Effector CD8-positive, alpha-beta T cell (primary cell): ENCODE results near the gene CDKAL1.
"Not testable (repeated sequence)": the region's sequence is repeated elsewhere in the genome, so short reads cannot be mapped to it uniquely, and the experiment has no call there.

Experiments used
- DNase-seq: peaks from one replicate; lab custom pipeline; 2025; lab: John Stamatoyannopoulos, UW

CDKAL1 gene

DNA sequence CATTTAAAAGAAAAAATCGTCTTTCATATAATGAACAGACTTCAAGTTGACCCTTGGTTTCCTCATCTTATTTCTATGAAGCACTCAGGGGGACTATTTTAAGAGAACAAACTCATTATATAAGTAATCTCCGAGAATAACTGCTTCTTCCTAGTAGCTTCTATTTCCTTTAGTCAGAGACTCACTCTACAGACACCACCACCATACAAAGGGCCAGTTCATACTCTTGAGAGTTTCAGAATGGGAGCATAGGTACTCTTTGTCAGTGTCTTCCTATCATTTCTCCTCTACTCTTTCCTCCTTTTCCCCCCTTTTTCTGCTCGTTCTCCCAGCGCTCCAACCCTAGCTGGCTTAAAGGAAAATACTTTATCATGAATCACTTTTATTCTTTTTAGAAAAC lies 104.9 kb downstream of the CDKAL1 start:
- DNase-seq: no peak

DNA sequence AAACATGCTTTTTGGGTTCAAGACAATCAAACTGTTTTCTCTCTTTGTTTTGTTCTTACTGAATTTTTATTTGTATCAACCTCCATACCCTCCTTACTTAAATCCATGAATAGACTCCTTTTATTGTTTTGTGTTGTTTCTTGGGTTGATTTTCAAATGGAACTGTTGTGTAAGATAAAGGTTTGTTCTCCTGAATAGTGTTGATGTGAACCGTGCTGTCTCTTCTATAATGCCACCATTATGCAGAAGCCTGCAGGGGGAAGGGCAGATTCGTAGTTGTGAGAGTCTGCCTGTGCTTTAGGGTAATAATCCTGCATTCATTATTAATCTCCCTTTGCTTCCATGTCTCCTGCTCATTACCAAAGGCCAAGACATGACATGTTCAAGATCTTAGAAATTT lies 105.9 kb downstream of the CDKAL1 start:
- DNase-seq: no peak

DNA sequence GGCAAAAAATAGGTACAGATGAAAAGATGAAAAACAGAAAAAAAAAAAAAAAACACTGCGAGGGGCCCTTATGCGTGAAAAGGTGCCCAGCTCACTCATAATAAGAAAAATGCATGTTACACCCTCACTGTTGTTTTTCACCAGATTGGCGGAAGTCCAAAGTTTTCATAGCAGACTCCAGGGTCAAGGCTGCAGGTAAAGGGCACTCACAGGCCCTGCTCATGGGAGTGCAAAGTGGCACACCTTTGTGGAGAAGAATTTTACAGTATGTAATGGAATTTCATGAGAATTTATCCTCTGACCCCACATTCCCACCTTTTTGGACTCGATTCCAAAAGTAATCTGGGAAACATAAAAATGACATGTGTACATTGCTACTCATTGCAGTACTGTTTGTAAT lies 108.2 kb downstream of the CDKAL1 start:
- DNase-seq: no peak

DNA sequence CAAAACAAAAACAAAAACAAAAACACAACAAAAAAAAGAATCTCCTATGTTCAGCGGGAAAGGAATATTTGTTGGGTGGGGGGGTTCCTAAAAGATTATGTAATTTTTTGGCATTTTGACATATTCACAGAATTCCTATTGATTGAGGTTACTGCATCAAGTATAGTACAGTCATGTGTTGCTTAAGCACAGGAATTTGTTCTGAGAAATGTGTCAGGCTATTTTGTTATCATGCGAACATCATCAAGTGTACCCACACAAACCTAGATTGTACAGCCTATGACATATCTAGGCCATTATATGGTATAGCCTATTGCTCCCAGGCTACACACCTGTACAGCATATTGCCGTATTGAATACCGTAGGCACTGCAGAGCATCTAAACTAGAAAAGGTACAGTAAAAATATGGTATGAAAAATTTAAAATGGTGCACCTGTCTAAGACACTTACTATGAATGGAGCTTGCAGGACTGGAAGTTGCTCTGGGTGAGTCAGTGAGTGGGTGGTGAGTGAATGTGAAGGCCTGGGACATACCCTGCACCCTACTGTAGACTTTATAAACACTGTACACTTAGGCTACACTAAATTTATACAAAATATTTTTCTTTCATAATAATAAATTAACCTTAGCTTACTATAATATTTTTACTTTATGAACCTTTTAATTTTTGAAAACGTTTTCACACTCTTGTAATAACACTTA lies 110.6 kb downstream of the CDKAL1 start:
- no peak for DNase-seq

DNA sequence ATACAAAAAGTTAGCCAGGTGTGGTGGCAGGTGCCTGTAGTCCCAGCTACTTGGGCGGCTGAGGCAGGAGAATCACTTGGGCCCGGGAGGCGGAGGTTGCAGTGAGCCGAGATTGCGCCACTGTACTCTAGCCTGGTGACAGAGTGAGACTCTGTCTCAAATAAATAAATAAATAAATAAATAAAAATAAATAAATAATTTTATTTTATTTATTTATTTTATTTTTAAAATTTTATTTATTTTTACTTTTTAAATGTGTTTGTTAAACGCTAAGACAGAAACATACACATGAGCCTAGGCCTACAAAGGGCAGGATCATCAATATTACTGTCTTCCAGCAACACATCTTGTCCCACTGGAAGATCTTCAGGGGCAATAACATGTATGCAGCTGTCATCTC lies 111.3 kb downstream of the CDKAL1 start:
- DNase-seq: not testable (repeated sequence)

DNA sequence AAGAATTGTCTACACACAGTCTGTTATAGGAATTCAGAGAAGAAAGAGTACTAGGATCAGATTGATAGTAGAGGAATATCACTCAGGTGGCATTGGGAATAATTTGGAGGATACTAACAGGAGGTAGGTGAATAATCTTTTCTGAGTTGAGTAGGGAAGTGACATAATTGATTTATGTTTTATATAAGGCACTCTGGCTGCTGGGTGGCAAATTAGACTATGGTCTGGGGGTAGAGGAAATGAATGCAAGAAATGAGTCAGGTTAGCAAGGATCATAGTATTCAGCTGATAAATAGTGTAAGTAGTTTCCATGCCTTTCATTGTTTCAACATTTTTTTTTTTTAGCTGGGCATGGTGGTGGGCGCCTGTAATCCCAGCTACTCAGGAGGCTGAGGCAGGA lies 113.3 kb downstream of the CDKAL1 start:
- no peak for DNase-seq

DNA sequence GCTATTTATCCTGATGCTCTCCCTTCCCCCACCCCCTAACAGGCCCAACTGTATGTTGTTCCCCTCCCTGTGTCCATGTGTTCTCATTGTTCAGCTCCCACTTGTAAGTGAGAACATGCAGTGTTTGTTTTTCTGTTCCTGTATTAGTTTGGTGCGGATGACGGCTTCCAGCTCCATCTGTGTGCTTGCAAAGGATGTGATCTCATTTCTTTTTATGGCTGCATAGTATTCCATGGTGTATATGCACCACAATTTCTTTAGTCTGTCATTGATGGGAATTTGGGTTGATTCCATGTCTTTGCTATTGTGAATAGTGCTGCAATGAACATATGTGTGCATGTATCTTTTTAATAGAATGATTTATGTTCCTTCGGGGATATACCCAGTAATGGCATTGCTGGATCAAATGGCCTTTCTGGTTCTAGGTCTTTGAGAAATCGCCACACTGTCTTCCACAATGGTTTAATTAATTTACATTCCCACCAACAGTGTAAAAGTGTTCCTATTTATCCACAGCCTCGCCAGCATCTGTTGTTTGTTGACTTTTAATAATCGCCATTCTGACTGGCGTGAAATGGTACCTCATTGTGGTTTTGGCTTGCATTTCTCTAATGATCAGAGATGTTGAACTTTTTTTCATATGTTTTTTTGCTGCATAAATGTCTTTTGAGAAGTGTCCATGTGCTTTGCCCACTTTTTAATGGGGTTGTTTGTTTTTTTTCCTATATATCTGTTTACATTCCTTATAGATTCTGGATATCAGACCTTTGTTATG lies 115.6 kb downstream of the CDKAL1 start:
- not testable (repeated sequence) for DNase-seq

DNA sequence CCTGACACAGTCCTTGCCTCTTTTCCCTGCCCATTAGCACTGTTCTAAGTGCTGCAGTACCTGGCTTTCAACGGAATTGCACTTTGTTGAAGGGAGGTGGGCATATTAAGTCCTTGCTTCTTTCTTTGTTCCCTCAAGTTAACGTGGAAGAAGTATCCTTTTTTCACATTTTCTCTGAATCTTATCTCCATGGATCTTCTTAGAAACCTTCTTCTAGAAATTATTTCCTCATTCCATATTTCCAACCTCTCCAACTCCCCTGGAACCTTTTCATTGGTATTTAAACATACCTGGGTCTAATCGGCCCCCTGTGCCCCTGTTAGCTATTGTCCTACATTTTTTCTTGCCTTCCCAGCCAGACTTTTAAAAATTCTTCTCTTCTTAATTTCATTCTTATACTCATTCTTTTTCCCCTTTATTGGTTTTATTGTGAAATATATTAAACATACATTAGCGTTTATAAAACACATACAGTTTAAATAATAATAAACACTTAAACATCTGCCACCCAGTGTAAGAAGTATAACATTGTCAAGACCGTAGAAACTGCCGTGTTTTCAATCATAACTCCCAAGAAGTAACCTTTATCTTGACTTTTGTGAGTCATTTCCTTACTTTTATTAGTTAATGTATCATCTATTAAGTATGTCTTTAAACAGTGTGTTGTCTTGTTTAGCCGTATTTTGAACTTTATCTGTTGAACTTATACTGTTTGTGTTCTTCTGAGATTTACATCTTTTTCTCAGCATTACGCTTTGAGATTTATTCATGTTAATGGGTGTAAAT lies 118.2 kb downstream of the CDKAL1 start:
- no peak for DNase-seq

DNA sequence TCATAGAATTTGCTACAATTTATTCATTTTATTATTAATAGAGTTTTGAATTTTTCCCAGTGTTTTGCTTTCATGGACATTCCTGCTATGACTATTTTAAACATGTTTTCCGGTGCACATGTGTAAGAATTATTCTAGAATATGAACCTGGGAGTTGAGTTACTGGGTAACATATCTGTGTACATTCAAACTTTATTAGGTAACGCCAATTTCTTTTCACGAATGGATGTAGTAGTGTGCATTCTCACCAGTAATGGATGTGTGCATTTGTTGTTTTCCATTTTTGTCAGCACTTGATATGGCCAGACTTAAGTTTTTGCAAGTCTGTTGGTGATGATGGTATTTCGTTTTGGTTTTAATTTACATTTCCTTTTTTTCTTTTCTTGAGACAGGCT lies 118.8 kb downstream of the CDKAL1 start:
- no peak for DNase-seq

DNA sequence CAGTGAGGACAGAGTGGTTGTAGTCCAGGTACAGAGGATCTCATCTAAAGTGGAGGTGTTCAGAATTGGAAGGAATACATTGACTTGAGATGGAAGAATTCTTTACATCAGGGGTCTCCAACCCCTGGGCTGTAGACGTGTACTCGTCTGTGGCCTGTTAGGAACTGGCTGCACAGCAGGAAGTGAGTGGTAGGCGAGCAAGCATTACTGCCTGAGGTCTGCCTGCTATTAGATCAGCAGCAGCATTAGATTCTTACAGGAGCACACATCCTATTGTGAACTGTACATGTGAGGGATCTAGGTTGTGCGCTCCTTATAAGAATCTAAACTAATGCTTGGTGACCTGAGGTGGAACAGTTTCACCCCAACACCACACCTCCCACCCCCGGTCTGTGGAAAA lies 121.1 kb downstream of the CDKAL1 start:
- DNase-seq: no peak

DNA sequence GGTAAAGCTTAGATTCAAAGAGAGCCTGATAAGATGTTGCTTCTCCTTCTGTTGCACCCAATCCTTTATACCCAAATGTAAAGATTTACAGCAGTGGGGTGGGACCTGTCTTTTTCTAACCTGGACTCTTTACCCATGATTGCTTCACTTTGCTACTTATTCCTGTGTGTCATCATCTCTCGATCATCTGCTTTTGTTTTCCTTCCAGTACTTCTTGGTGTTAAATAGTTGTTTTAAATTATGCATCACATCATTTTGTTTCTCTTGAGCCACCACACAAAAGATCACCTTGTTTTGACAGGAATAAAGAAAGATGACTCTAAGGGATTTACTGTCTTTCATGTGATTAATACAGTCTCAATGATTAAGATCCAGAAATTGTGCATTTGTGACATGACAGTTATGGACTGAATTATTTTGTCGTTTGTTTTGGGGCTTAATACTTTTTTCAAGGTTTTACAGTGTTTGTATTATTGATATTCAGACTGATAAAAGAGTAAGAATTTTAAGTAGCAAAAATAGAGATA lies 123.1 kb downstream of the CDKAL1 start:
- DNase-seq: no peak

DNA sequence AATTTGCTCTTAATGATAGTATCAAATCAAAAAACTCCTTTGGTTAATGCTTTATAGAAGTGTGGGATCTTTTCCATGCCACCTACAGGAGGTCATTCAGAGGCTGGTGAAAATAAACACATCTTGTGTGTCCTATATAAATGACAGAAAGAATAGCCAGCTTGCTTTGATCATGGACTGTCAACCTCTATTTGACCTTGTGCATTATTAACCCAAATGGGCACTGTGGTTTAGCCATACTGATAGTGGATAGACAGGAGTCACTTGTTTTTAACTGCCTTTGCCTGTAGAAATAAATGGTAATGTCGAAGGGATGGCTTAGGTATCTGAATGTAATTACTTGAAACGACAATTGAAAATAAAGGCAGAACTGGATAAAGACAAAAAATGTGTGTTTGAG lies 123.8 kb downstream of the CDKAL1 start:
- no peak for DNase-seq

DNA sequence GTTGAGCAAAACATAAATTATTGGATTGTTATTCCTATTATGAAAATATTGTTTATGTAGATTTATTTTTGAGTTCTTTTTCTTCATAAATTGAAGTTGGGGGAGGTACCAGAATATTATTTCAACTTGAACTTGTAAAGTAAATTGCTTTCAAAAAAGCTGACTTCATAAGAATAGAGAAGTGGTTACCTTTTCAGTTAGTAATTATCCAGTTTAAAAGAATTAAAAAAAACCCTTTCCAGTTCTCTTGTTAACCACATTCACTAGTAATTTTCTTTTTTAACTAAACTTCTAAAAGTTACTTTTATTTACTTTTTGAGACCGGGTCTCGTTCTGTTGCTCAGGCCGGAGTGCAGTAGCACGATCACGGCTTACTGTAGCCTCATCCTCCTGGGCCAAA lies 124.3 kb downstream of the CDKAL1 start:
- DNase-seq: no peak

DNA sequence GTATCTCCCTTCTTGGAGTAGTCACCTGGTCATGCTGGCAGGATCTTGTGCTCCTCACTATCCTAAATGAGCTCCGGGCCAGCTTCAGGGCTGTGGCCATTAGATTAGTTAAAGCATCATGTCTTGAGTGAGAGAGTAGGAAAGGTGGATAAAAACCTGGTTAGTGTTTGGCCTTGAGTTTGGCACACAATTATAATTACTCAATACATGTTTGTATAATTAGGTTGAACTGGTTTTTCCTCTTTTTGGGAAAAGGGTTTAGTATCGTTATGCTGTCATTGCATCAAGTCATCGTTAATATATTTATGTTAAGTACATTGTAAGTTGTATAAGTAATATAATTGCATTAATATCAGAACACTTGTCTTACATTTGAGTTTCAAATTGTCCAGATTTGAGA lies 126.3 kb downstream of the CDKAL1 start:
- no peak for DNase-seq

DNA sequence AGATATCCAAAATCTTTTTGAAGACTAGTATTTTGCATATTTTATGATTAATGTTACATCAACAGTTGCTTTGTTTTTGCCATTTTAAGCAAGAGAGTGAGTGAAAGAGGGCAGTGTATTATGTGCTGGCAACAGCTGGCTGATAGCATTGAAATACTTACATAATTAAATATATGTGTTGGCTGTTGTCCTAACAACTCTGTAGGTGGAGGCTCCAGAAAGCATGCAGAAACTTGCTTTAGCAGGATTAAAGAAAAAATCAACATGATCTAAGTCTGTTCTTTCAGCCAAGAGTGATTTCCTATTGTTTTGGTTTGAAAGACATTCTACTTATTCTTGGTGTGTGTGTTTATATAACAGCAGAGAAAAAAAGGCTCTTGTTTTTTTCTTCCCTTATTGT lies 127.5 kb downstream of the CDKAL1 start:
- no peak for DNase-seq

DNA sequence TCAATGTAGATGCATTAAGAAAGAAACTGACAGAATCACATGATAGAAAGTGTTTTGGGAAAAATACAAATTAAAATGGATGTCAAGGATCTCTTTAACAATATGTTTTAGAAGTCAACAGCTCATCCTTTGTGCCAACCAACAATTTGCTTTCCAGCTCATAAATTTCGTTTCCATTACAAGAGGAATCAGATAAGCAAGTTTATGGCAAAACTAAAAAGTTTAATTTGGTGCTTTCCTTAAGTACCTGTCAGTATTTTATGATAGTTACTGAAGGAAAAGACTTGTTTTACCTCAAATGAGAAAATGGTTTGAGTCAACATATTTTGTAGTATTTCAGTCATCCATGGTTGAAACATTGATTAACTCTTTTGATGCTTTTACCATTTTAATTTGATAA lies 130.0 kb downstream of the CDKAL1 start:
- DNase-seq: no peak

DNA sequence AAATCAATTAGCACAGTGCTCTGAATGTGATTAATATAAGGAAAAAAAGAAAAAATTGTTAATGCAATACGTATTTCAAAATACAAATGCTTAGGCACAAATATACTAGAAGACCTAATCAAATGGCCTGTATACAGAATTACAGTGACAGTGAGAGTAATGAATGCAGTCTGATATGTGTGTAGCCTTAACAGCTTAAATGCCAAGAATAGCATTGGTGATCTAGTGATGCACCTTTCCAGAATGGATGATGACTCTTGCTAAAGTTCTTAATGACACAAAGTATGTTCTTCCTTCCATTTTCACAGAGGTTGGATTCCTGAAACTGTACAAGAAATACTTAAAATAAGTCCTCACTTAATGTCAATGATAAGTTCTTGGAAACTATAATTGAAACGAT lies 131.0 kb downstream of the CDKAL1 start:
- DNase-seq: no peak

DNA sequence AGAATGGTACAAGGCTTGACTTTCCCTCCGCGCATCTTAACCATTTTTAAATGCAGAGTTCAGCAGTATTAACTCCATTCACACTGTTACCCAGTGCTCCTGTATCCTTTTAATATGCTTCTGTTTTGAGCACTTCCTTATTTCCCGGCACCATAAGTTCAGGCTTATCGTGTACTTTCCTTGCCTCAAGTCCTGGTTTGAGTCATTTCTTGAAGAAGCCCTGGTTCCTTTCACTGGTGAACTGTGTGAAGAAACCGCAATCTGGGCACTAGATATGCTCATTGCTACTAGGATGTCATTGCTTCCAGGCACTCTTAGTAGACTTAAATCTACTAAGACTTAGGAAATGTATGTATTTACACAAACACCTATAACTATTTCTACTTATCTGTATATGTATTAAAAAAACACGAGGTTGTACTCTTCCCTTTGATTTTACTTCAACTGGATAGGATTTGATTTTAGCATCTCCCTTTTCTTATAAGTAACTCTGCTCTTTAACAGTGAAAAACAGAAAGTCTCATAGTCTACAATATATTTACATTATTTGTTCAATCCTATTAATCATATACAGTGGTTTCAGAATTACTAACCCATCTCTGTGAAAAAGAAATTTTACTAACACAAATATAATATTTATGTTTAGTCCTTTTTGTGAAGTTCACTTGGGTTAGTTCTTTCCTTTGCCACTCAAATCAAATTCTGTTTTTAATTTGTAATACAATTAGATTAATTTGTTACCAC lies 135.5 kb downstream of the CDKAL1 start:
- DNase-seq: no peak

DNA sequence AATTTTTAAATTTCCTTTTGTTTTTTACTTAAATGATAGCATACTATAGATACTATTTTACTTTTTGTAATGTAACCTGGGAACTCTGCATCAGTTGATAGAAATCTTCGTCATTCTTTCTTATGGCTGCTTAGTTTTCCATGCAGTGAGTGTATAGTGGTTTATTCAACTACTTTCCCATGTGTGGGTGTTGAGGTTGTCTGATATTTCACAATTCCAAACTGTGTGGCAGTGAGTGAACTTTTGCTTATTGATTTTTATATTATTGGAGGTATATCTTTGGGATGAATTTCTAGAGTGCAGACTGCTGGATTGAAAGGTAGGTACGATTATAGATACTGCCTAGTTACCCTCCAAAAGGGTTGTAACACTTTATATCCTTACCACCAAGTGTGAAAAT lies 136.5 kb downstream of the CDKAL1 start:
- DNase-seq: no peak

DNA sequence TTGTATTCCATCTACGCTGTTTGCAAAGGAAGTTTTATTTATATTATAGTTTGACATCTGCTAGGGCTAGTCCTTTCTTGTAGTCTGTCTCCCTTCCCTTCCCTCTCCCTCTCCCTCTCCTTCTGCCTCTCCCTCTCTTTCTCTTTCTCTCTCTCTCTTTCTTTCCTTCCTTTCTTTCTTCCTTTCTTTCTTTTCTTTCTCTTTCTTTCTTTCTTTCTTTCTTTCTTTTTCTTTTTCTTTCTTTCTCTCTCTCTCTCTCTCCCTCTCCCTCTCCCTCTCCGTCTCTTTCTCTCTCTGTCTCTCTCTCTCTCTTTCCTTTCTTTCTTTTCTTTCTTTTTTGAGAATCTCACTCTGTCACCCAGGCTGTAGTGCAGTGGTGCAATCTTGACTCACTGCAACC lies 137.8 kb downstream of the CDKAL1 start:
- DNase-seq: no peak

DNA sequence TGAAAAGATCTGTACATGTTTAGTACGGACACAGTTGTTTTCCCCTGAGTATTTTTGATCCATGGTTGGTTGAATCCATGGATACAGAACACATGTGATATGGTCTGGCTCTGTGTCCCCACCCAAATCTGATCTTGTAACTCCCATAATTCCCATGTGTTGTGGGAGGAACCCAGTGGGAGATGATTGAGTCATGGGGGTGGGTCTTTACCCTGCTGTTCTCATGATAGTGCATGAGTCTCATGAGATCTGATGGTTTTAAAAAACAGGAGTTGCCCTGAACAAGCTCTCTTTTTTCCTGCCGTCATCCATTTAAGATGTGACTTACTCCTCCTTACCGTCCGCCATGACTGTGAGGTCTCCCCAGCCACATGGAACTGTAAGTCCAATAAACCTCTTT lies 139.2 kb downstream of the CDKAL1 start:
- no peak for DNase-seq

DNA sequence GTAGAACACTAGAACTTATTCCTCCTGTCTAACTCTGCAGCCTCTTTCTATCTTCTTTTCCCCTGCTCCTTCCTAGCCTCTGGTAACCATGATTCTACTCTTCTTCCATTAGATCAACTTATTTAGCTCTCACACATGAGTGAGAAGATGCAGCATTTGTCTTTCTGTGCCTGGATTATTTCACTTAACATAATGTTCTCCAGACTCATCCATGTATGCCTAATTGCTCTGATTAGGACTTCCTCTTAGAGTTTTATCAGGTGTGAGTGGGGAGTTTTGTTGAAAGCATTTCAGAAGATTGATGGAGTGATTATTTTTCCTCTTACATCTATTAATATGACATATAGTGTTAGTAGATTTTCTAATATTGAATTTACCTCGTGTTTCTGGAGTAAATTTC lies 140.4 kb downstream of the CDKAL1 start:
- DNase-seq: no peak
